Stimulated activated CD8-positive, alpha-beta memory T cell treated with anti-CD3 and anti-CD28 coated beads, Interleukin-12 subunit alpha, Interleukin-12 subunit beta, amount 100 ng/mL, for 4 hours (primary cell): Measurements from ENCODE around the gene STON2.
A peak's percentile ranks its signal among the peaks of the same experiment; 100 is the strongest.
"Not testable (repeated sequence)": the region's sequence is repeated elsewhere in the genome, so short reads cannot be mapped to it uniquely, and the experiment has no call there.

ENCODE experiments used
- DNase-seq: peaks from one replicate; pipeline ENCODE4 v3.0.0-alpha.2; 2020; ENCODE audit warnings: low read depth

The STON2 gene

GRCh38 chr14:81400202-81400678, at the start of gene STON2:
TSS of gene STON2 (minus strand) at chr14:81400324. CDS start at chr14:81398382, 1,942 bp downstream.
- no peak for DNase-seq

GRCh38 chr14:81449576-81449975, 49.5 kb upstream of the STON2 start:
- DNase-seq, result no peak

GRCh38 chr14:81449114-81449513, 49.0 kb upstream of the STON2 start:
- no peak for DNase-seq

- DNase-seq, result no peak
Measured at GRCh38 chr14:81447021-81447764, 47.1 kb upstream of the STON2 start.

GRCh38 chr14:81446279-81447007, 46.3 kb upstream of the STON2 start:
- DNase-seq, result no peak

- DNase-seq, result no peak
Measured at GRCh38 chr14:81441626-81442134, 41.6 kb upstream of the STON2 start.

- no peak for DNase-seq
Measured at GRCh38 chr14:81440041-81440440, 39.9 kb upstream of the STON2 start.

- no peak for DNase-seq
Measured at GRCh38 chr14:81437244-81437643, 37.1 kb upstream of the STON2 start.

GRCh38 chr14:81436296-81437138, 36.4 kb upstream of the STON2 start:
- peak; percentile 10 for DNase-seq

GRCh38 chr14:81435391-81436295, 35.5 kb upstream of the STON2 start:
- DNase-seq, result peak; percentile 6

GRCh38 chr14:81435048-81435390, 34.9 kb upstream of the STON2 start:
- no peak for DNase-seq

GRCh38 chr14:81434230-81434629, 34.1 kb upstream of the STON2 start:
- no peak for DNase-seq

GRCh38 chr14:81433378-81433777, 33.3 kb upstream of the STON2 start:
- no peak for DNase-seq

- DNase-seq, result no peak
Measured at GRCh38 chr14:81432219-81432661, 32.1 kb upstream of the STON2 start.

GRCh38 chr14:81430235-81430634, 30.1 kb upstream of the STON2 start:
- DNase-seq, result no peak

GRCh38 chr14:81429749-81430148, 29.6 kb upstream of the STON2 start:
- DNase-seq, result not testable (repeated sequence)

GRCh38 chr14:81429028-81429427, 28.9 kb upstream of the STON2 start:
- no peak for DNase-seq

- no peak for DNase-seq
Measured at GRCh38 chr14:81427348-81428058, 27.4 kb upstream of the STON2 start.

- DNase-seq, result no peak
Measured at GRCh38 chr14:81423504-81423903, 23.4 kb upstream of the STON2 start.

- no peak for DNase-seq
Measured at GRCh38 chr14:81418057-81418790, 18.1 kb upstream of the STON2 start.
